Adrenal gland (tissue), 12 donors: ENCODE results near the gene CDH11. TPM values are rescaled to one million over a fixed set of nuclear protein-coding genes. Genes with fewer than 3 reads are reported as not detected.

ENCODE experiments used
- DNase-seq, 7 donors: peaks; one replicate each; pipeline ENCODE4 v3.0.0-alpha.2; 2019 to 2020
- H3K27ac ChIP-seq, 5 donors: fragments of 200-600 bp; sonication (generic) in 4 of 5; 1 replicate in 3 of 5; 2 replicates in 2 of 5; pipeline versions ENCODE4 v1.5.1 to v1.8.0; 2016 to 2020; ENCODE audit warnings: mild to moderate bottlenecking in 1 of 5
- H3K27me3 ChIP-seq: fragments of 200-600 bp; 2 replicates; pipeline ENCODE4 v1.8.0; 2021
- H3K36me3 ChIP-seq, 2 donors: fragments of 200-600 bp; replicated peaks in 1 of 2; 1 replicate in 1 of 2; 2 replicates in 1 of 2; pipeline versions ENCODE4 v1.5.1 to v1.8.0; 2018 to 2022
- H3K4me1 ChIP-seq, 2 donors: fragments of 200-600 bp; replicated peaks in 1 of 2; 1 replicate in 1 of 2; 2 replicates in 1 of 2; pipeline versions ENCODE4 v1.5.1 to v1.8.0; 2018 to 2021
- H3K4me3 ChIP-seq, 4 donors: fragments of 200-600 bp; sonication (generic) in 3 of 4; one replicate each; pipeline ENCODE4 v1.5.1; 2016 to 2018
- H3K9me3 ChIP-seq, 3 donors: fragments of 200-600 bp; sonication (generic) in 1 of 3; replicated peaks in 1 of 3; 1 replicate in 2 of 3; 2 replicates in 1 of 3; pipeline versions ENCODE4 v1.5.1 to v1.8.0; 2016 to 2021
- POLR2A ChIP-seq, 2 donors: fragments of 450-650 bp; IDR thresholded peaks; one replicate each; pipeline ENCODE4 v1.6.1; 2017; ENCODE audit warnings: antibody characterized with exemption in 2 of 2, mild to moderate bottlenecking in 2 of 2, moderate library complexity in 1 of 2
- WGBS, 4 donors: extraction: QIAGEN DNeasy Blood & Tissue Kit in 2 of 4; methylation state at CpG; one replicate each; pipeline versions ENCODE4 v1.1.5 to v1.1.7; 2013 to 2017; 5-methylcytosine and 5-hydroxymethylcytosine counted together
- intact Hi-C, 2 donors: fragments of 100-400 bp; cut with DNase I; formaldehyde crosslinking; loops; one replicate each; pipeline versions ENCODE4 v1.14.1 to v1.15.0; 2022 to 2023
- polyA plus RNA-seq, 3 donors: library from polyadenylated mRNA; stranded (reverse); fragments of 200-250 nt in 2 of 3; fragments of 350-450 nt in 1 of 3; fragmentation: Illumina TruSeq in 1 of 3; extraction: RNeasy Lipid Tissue Mini Kit (QIAGEN cat#74804) in 1 of 3; gene quantifications; one replicate each; pipeline ENCODE4 v1.2.3, GENCODE V29; 2013 to 2014
- total RNA-seq, 9 donors: library from RNA; depleted of rRNA in 4 of 9; stranded (reverse); fragments of >200 nt in 4 of 9; fragments of 120-200 nt in 1 of 9; fragmentation: NEBNext Ultra II Directional in 1 of 9; extraction: Animal tissue kit (Norgen Biotek cat#: 25700) in 1 of 9; gene quantifications; one replicate each; pipeline versions ENCODE4 v1.1.0 to v1.2.4, GENCODE V29; 2013 to 2023
- TF ChIP-seq, protein P1 (sequence below), 6 experiments: fragments of 450-650 bp in 4 of 6; fragments of 200-600 bp in 2 of 6; sonication (generic) in 1 of 6; IDR thresholded peaks; 1 replicate in 5 of 6; 2 replicates in 1 of 6; pipeline versions ENCODE4 v1.5.1 to v1.8.0; 2016 to 2021; ENCODE audit warnings: antibody characterized with exemption in 6 of 6, mild to moderate bottlenecking in 2 of 6, moderate library complexity in 1 of 6
- donor health status: healthy with polysubstance abuse.
- donor health status: Bipolar disorder and iron deficiency.
- donor health status: DM: yes; HTN: yes; CAD: no.
- donor health status: DM: no; HTN: no; CAD: no.
- donor health status: DM: no; HTN: no; CAD: no.
- donor health status: DM: yes; HTN: yes; CAD: no.

CDH11 gene
- total and polyA plus RNA-seq, 12 donors = 3.0 to 102 (median 31.0) TPM

DNA sequence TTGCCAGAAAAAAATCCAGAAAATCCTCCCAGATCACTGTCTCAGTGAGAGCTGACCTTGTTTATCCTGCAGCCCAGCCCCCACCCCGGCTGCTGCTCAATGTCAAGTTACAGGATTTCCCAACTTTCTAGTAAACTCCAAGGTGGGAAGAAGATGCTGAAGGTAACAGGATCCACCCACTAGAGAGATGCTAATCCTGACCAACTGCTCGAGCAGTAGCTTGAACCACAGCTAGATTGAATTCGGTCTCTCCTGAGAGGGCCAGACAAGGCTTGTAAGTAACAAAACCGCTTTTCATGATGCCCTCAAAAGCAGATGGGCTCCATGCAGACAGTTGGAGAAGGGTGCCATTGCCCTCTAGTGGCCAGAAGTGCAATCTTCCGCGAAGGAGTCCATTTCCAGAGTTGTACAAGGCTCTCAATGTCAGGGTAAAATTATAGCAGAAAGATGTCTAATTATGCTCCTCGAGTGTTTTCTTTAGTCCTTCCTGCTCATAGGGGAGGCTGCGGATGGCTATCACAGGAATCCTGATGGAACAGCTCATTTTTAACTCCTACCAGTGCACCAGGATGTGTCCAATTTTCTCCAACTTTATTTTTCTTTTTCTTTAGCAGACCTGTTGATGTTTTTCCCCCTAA is 3.9 kb downstream of the CDH11 start:
- H3K4me3 ChIP-seq = no peak overlapping the region
- 0 to 5% (median 2%) methylated on average over 8 of the region's 8 CpGs for WGBS, 4 donors
- no peaks in the 10 kb centered on the region for H3K9me3 ChIP-seq
- DNase-seq = peak; percentile 63 to 89 (median 73)
- intact Hi-C loops = loop anchor here in 1 of 2 donors (10.0 kb wide), 1 partner anchor 1753 kb away; no protein-coding TSS in a partner anchor
- H3K27ac ChIP-seq = peak overlapping the region in 1 of 5 donors; percentile 23
- peaks cover 5 to 22% of the 10 kb centered on the region in 2 donors for H3K4me1 ChIP-seq
- TF ChIP-seq, protein P1, sequence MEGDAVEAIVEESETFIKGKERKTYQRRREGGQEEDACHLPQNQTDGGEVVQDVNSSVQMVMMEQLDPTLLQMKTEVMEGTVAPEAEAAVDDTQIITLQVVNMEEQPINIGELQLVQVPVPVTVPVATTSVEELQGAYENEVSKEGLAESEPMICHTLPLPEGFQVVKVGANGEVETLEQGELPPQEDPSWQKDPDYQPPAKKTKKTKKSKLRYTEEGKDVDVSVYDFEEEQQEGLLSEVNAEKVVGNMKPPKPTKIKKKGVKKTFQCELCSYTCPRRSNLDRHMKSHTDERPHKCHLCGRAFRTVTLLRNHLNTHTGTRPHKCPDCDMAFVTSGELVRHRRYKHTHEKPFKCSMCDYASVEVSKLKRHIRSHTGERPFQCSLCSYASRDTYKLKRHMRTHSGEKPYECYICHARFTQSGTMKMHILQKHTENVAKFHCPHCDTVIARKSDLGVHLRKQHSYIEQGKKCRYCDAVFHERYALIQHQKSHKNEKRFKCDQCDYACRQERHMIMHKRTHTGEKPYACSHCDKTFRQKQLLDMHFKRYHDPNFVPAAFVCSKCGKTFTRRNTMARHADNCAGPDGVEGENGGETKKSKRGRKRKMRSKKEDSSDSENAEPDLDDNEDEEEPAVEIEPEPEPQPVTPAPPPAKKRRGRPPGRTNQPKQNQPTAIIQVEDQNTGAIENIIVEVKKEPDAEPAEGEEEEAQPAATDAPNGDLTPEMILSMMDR (IDR thresholded peaks at IDR 0.05) = peak; percentile 82 to 93 (median 88)
- no peak for TF ChIP-seq POLR2A (IDR thresholded peaks at IDR 0.05)
- H3K27me3 ChIP-seq = peaks cover 13% of the 10 kb centered on the region
- H3K36me3 ChIP-seq = no peaks in the 10 kb centered on the region

- WGBS, 4 donors = 75 to 84% (median 82%) methylated on average over 5 of the region's 5 CpGs
- Histone ChIP-seq H3K9me3 (no peaks in the 10 kb centered on the region), H3K4me1 (peaks cover 0 to 13% of the 10 kb centered on the region in 2 donors), H3K36me3 (no peaks in the 10 kb centered on the region), H3K4me3 (no peak overlapping the region), H3K27me3 (peaks cover 10% of the 10 kb centered on the region), H3K27ac (no peak overlapping the region)
- no peak for DNase-seq
- TF ChIP-seq, protein P1 (IDR thresholded peaks at IDR 0.05) = no peak
- no peak for TF ChIP-seq POLR2A (IDR thresholded peaks at IDR 0.05)
- intact Hi-C loops = loop anchor here in 1 of 2 donors (10.0 kb wide), 1 partner anchor 1752 kb away; no protein-coding TSS in a partner anchor
Measured at GRCh38 chr16:65116818-65117430, 4.9 kb downstream of the CDH11 start.

DNA sequence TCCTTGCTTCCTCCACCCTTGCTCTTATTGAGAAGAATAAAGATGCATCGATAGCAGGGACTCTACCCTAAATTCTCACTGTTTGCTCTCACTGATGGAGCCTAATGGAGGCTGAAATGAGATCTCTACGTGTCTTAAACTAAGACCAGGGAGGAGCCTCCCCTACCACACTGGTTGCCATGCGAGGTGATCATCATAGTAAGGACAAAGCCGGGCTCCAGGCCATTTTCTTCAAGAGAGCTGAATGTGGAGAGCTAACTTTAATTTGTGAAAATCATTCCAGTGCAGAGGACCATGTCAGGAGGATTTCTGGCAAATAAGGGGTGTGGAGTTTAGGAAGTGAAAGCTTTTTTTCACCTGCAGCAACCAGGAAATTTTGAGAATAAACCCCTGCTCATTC is 5.6 kb downstream of the CDH11 start:
- DNase-seq = no peak
- Histone ChIP-seq H3K9me3 (no peaks in the 10 kb centered on the region), H3K27me3 (peaks cover 7% of the 10 kb centered on the region), H3K36me3 (no peaks in the 10 kb centered on the region), H3K4me1 (peaks cover 0 to 11% of the 10 kb centered on the region in 2 donors), H3K4me3 (no peak overlapping the region), H3K27ac (no peak overlapping the region)
- 66 to 82% (median 78%) methylated on average over 4 of the region's 4 CpGs for WGBS, 4 donors
- TF ChIP-seq POLR2A (IDR thresholded peaks at IDR 0.05) = no peak
- TF ChIP-seq, protein P1 (IDR thresholded peaks at IDR 0.05) = no peak
- intact Hi-C loops = loop anchor here in 1 of 2 donors (10.0 kb wide), 1 partner anchor 1751 kb away; no protein-coding TSS in a partner anchor

- H3K27me3 ChIP-seq = no peaks in the 10 kb centered on the region
- DNase-seq = no peak
- H3K4me1 ChIP-seq = peaks cover 0 to 10% of the 10 kb centered on the region in 2 donors
- intact Hi-C loops = loop anchor here in 1 of 2 donors (10.0 kb wide), 1 partner anchor 1750 kb away; no protein-coding TSS in a partner anchor
- TF ChIP-seq POLR2A (IDR thresholded peaks at IDR 0.05) = no peak
- TF ChIP-seq, protein P1 (IDR thresholded peaks at IDR 0.05) = no peak
- no peak overlapping the region for H3K4me3 ChIP-seq
- H3K27ac ChIP-seq = no peak overlapping the region
- H3K9me3 ChIP-seq = no peaks in the 10 kb centered on the region
- no peaks in the 10 kb centered on the region for H3K36me3 ChIP-seq
- 69 to 88% (median 83%) methylated on average over 9 of the region's 9 CpGs for WGBS, 4 donors
Measured at GRCh38 chr16:65114527-65114926, 7.3 kb downstream of the CDH11 start.
